GM19193 (cell line): ENCODE results near the gene TBC1D9.

Experiments used
- POLR2A ChIP-seq: IDR thresholded peaks from 4 replicates; pipeline ENCODE4 v1.6.1; 2011; ENCODE audit not compliant: insufficient read depth, insufficient read length; ENCODE audit errors: extremely low read depth

The TBC1D9 gene

DNA sequence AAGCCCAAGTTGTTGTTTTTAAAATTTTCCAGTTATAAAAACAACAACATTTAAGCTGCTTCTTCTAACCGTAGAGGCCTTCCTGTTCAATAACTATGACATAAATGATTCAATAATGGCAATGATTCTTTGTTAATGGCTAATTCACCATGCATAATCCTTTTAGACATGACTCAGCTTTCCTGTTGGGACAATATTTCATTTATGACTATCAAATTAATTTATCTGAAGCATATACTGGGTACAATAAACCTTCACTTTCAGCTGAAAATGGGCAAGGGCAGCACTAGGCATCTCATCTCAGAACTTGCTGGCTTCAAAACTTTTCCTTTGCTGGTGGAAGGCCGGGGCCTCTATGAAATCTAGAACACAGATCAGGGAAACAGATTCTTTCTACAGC lies 38.9 kb downstream of the TBC1D9 start:
- TF ChIP-seq POLR2A, result no peak

- no peak for TF ChIP-seq POLR2A
Observed at GRCh38 chr4:140715119-140715518, 41.1 kb downstream of the TBC1D9 start.

DNA sequence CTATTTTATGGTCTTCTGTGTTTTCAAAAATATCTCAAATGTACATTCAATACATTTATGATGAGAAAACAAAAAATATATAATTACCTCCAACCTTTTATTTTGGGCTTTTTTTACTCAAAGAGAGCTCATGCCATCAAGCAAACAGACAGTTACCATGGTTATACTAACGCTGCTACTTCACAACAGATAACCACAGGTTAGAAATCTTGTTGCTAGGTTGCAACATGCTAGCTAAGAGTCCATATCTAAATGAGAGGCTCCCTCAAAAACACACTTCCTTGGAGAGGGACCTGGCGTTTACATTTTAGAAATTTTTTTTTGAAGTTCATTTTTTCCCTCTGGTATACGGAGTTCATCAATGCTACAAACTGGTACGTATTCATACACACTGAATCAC lies 44.3 kb downstream of the TBC1D9 start:
- TF ChIP-seq POLR2A, result no peak

DNA sequence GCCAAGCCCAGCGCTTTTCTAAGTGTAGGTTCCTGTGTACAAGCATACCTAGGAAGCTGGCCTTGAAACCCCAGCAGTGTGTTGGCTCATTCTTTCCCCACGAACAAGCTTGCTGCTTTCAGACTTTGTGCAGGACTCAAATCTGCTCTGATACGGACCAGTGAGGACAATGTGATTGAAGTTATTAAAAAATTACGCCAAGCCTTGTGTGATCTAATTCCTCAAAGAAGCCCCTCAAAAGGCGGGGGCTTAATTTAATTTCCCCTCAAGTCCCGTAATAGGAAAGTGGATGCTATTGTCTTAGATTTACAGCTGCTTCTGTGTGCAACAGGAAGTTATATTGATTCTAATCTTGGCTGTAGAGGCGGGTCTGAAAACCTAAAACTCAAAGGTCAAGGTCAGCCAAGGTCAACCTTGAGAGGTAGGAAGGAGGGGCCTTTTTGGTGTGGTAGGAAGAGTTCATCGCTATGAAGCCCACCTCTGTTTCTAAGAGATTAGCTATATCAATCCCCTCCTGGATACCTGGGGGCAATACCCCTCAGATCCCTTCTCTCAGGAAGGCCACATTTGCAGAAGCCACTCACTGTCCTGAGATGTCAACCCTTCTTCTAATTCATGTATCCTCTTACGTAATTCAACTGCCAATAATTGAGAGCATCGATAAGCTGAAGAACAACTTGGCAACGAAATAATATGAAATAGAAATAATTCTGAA lies 45.1 kb downstream of the TBC1D9 start:
- TF ChIP-seq POLR2A, result no peak

DNA sequence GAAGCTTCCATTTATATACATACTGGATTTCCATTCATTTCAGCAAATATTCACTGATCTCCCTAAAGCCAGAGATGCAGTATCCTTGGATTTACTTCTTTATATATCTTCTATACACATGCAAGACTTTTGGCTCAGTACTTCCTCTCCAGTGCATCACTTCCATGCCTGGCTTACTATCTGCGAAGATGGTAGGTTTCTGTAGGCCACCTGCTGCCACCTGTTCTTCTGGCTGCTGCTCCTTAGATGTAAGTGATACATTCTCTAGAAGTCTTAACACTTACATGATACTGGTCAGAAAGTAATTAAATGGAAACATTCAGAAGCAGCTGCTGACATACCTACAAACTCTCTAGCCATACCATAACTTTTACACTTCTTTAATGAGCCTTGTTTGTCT lies 48.9 kb downstream of the TBC1D9 start:
- TF ChIP-seq POLR2A, result no peak

DNA sequence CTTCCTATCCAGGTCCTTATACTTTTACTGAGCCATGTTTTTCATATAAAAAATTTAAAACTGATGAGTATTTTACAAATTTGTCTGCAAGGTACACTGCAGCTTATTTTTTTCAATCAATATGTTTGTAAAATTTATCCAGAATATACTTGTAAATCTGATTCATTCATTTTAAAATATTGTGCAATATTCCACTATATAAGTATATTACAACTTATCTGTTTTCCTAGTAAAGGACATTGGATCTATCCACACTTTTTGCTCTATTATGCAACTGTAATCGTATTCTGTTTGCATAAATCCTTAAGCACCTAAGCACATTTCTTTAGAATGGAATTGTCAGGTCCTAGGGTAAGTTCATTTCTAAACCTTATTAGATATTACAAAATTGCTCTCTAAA lies 49.5 kb downstream of the TBC1D9 start:
- TF ChIP-seq POLR2A, result no peak

DNA sequence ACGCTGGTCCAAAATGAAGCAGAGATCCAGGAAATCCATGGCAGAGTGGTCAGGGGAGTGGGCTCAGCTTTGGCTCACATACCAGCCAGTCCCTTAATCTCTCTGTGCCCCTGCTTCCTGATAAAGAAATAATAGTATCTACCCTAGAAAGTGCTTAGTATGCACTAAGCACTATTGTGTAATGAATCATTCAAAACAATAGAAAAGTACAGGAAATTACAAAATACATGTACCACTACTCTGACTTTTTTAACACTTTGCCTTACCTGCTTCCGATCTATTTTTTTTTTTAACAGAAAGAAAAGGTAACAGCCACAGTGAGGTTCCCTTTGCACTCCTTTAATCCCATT lies 49.9 kb downstream of the TBC1D9 start:
- no peak for TF ChIP-seq POLR2A

DNA sequence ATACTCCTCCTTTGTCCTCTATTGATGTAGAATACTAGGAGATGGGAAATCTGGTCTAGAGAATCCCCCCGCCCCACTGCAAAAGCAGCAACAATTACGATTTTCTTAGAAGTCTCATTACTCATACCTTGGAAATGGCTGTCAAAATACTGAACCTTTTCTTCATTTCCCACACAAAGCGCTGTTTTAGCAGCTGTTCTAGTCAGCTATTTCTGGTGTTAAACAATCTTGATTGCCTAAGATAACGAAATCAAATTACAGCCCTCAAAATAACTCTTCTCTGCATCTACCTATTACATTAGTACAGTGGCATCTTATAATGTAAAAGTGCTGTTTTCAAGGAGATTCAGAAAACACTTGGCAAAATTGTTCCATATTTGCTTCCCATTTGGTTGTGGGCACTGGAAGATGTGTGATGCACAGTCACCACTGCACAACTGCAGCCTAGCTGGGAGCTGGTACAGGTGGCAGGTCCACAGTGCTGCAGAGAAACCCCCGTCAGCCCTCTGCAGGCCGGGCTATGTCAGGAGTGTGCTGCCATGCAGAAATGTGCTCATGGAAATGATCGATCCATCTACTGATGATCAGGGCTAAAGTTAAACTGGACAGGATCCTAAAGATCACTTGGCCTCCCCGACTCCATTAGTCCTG lies 50.4 kb downstream of the TBC1D9 start:
- TF ChIP-seq POLR2A, result no peak

GRCh38 chr4:140704964-140705363 lies 51.2 kb downstream of the TBC1D9 start:
- TF ChIP-seq POLR2A, result no peak

DNA sequence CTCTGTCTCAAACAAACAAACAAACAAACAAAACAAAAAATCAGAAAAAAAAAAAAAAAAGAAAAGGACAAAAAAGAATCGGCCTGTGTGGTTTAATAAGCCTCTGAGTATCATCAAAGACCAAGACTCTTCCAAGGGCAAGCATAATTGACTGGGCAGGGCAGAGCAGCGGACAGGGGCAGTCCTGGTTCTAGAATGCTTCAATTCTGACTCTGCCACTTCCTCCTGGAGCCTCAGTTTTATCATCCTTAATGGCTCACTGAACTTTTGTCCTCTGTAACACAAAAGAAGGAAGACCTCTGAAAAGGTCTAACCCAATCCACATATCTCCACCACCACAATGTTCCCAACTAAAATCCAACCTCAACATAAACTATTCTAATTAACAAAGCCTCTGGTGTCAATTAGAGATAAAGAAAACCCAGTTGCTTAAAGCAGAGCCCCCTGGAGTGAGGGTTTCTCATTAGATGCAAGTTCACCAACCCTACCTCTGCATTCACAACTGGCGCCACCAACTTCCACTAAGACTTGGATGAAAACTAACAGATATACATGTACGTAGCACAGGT lies 51.7 kb downstream of the TBC1D9 start:
- TF ChIP-seq POLR2A, result no peak

- no peak for TF ChIP-seq POLR2A
Observed at GRCh38 chr4:140703463-140703862, 52.7 kb downstream of the TBC1D9 start.

DNA sequence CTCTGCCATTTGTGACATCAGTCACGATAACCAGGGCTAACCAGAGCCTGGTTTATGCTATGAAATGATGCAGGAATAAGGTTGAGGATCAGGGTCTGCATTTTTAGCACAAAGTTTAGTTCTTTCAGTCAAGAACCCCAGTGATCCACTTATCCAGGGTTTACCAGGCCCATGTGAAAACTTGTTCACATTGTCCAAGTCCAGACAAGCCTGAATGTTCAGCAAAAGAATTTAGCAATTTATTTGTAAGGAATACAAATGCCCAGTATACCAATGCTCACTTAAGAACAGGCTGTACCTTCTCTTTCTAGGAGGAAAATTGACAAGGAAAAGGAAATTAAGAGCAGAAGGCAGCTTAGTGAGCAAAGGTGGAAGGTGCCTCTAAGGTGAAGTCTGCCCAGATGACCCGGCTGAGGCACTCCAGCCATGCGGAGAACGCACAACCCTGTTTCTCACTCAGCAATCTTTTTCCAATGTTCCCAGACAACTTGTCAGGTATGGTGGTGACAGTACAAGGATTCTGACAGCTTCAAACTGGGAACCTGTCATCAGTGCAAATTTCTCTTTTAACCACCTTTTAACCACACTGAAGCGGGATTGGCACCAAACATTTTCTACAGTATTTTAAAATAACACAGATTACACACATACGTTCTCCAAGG lies 54.0 kb downstream of the TBC1D9 start:
- TF ChIP-seq POLR2A, result no peak

GRCh38 chr4:140701071-140701470 lies 55.1 kb downstream of the TBC1D9 start:
- no peak for TF ChIP-seq POLR2A

DNA sequence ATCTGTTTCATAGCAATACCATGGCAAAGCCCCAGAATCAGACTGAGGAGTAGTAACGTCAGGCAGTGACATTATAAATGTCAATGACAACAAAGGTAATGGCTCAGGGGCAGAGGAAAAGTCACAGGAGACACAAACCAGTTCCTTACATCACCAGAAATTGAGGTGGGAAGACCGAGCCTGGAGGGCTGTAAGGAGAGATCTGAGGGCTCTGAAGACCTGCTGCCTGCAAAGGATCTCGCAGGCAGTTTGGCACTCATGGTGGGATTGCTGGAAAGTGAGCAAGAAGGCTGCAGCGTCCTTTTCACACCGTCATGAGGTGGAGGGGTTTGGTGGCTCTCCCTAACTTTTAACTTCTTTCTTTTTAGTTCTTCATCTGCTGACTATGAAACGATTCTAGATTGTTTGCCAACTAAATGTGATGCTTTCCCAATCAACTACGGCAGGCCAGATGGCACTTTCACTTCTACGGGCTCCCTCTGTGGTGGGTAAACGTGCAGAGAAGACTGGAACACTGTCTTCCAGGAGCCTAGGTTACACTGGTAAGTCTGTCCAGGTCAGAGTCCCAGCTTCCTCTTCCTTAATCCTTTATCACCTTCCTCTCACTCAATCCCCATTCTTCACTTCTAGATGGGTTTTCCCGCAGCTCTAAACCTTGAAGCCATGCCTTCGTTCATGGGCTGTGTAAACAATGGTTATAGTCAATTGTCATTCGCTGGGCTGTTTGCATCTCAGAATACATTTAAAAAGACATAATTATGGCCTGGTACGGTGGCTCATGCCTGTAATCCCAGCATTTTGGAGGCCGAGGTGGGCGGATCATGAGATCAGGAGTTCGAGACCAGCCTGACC lies 58.2 kb downstream of the TBC1D9 start:
- TF ChIP-seq POLR2A, result no peak

- TF ChIP-seq POLR2A, result no peak
Observed at GRCh38 chr4:140695483-140695882, 60.7 kb downstream of the TBC1D9 start.
